Heart left ventricle (tissue), 16 donors: Measurements from ENCODE around the gene FAM240B. TPM values are rescaled to one million over a fixed set of nuclear protein-coding genes. Genes with fewer than 3 reads are reported as not detected.

Experiments
- ATAC-seq, 4 donors: fragments of 200-7000 bp; cut with Tn5 transposase; one replicate each; pipeline ENCODE4 v1.9.1; 2020 to 2022; ENCODE audit warnings: moderate library complexity in 4 of 4, mild to moderate bottlenecking in 3 of 4, moderate number of reproducible peaks in 1 of 4
- DNase-seq, 5 donors: peaks; one replicate each; pipeline ENCODE4 v3.0.0-alpha.2; 2020
- H3K27ac ChIP-seq, 12 donors: fragments of 200-600 bp; sonication (generic) in 4 of 12; one replicate each; pipeline versions ENCODE4 v1.5.0 to v1.8.0; 2016 to 2022; ENCODE audit warnings: mild to moderate bottlenecking in 2 of 12
- H3K27me3 ChIP-seq, 9 donors: fragments of 200-600 bp; sonication (generic) in 2 of 9; one replicate each; pipeline versions ENCODE4 v1.5.1 to v1.8.0; 2016 to 2022; ENCODE audit warnings: mild to moderate bottlenecking in 3 of 9
- H3K36me3 ChIP-seq, 9 donors: fragments of 200-600 bp; sonication (generic) in 2 of 9; one replicate each; pipeline versions ENCODE4 v1.5.0 to v1.8.0; 2018 to 2022; ENCODE audit warnings: mild to moderate bottlenecking in 2 of 9
- H3K4me1 ChIP-seq, 12 donors: fragments of 200-600 bp; sonication (generic) in 4 of 12; one replicate each; pipeline versions ENCODE4 v1.5.0 to v1.8.0; 2016 to 2022; ENCODE audit warnings: mild to moderate bottlenecking in 3 of 12
- H3K4me3 ChIP-seq, 12 donors: fragments of 200-600 bp; sonication (generic) in 4 of 12; one replicate each; pipeline versions ENCODE4 v1.5.0 to v1.8.0; 2017 to 2022; ENCODE audit warnings: mild to moderate bottlenecking in 9 of 12, moderate library complexity in 4 of 12
- H3K9me3 ChIP-seq, 12 donors: fragments of 200-600 bp; sonication (generic) in 4 of 12; one replicate each; pipeline versions ENCODE4 v1.5.0 to v1.8.0; 2016 to 2022; ENCODE audit warnings: mild to moderate bottlenecking in 1 of 12
- POLR2A ChIP-seq, 2 donors: fragments of 450-650 bp; IDR thresholded peaks; one replicate each; pipeline ENCODE4 v1.6.1; 2017; ENCODE audit warnings: antibody characterized with exemption in 2 of 2, mild to moderate bottlenecking in 2 of 2, moderate library complexity in 2 of 2
- WGBS, 4 donors: extraction: QIAGEN DNeasy Blood & Tissue Kit in 2 of 4; methylation state at CpG; one replicate each; pipeline versions ENCODE4 v1.1.5 to v1.1.7; 2013 to 2018; 5-methylcytosine and 5-hydroxymethylcytosine counted together
- intact Hi-C, 10 donors: fragments of 100-400 bp; cut with DNase I; formaldehyde crosslinking; loops; one replicate each; pipeline versions ENCODE4 v1.11.1 to v1.14.2; 2022
- polyA plus RNA-seq, 2 donors: library from polyadenylated mRNA; stranded (reverse); fragments of 200-250 nt; gene quantifications; one replicate each; pipeline ENCODE4 v1.2.3, GENCODE V29; 2013
- total RNA-seq, 9 donors: library from RNA; depleted of rRNA in 2 of 9; stranded (reverse); fragments of >200 nt in 2 of 9; fragmentation: NEBNext Ultra II Directional in 3 of 9; extraction: Animal tissue kit (Norgen Biotek cat#: 25700) in 3 of 9; gene quantifications; one replicate each; pipeline versions ENCODE4 v1.1.0 to v1.2.4, GENCODE V29; 2016 to 2023
- TF ChIP-seq, protein P1 (sequence below), 12 donors: fragments of 200-600 bp; sonication (generic) in 4 of 12; IDR thresholded peaks; one replicate each; pipeline versions ENCODE4 v1.5.0 to v1.8.0; 2018 to 2022; ENCODE audit warnings: antibody characterized with exemption in 12 of 12, mild to moderate bottlenecking in 5 of 12
- donor health status: ischemic (EF 13 %, LVEDD 7.1; RV severe dilation, severe dysfunction).
- donor health status: healthy with polysubstance abuse.
- donor health status: DM: no; HTN: yes; CAD: no.
- donor health status: DM: no; HTN: no; CAD: no.
- donor health status: ischemic (EF 25% LVEDD 6.9; RV normal size, moderate dysfunction).
- donor health status: ischemic (EF 25% LVEDD 5.7; RV mildly dilated, moderate dysfunction).
- donor health status: healthy.
- donor health status: DM: yes; HTN: yes; CAD: no.
- donor health status: ischemic (EF 35%, LVEDD 5.7; RV mildly dilated, moderate dysfunction).
- donor health status: nonischemic (EF 11% LVEDD 7.7; RV severe dilation, severe dysfunction).
- donor health status: DM: yes; HTN: yes; CAD: no.
- donor health status: PGD.
- donor health status: ischemic (EF 29% LVEDD 5.4; RV normal size, mild dysfunction).
- donor health status: nonischemic (EF 23%, LVEDD 6.1; RV moderate dilation, normal function).

Gene FAM240B
- total and polyA plus RNA-seq, 11 donors: not detected

DNA sequence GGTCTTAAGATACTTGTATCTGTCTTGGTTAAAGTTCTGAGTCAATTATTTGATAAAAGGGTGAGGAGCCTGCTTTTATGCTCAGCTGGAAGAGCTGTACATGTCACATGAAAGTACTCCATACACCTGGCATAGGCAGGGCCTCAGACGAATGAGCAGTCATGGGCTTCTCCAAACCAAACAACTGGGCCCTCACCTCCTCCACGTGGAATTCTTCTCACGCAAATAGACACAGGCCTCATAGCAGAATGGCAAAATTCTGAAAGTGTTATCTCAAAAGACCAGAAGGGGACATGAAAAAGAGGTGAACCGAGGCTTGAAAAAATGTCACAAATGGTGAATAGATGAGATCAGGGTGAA is 48.6 kb downstream of the FAM240B start:
- Histone ChIP-seq H3K36me3 (no peaks in the 10 kb centered on the region), H3K27ac (no peak overlapping the region), H3K9me3 (no peaks in the 10 kb centered on the region), H3K27me3 (no peaks in the 10 kb centered on the region), H3K4me3 (no peak overlapping the region), H3K4me1 (peaks cover 0 to 16% (median 5%) of the 10 kb centered on the region in 12 donors)
- TF ChIP-seq, protein P1, sequence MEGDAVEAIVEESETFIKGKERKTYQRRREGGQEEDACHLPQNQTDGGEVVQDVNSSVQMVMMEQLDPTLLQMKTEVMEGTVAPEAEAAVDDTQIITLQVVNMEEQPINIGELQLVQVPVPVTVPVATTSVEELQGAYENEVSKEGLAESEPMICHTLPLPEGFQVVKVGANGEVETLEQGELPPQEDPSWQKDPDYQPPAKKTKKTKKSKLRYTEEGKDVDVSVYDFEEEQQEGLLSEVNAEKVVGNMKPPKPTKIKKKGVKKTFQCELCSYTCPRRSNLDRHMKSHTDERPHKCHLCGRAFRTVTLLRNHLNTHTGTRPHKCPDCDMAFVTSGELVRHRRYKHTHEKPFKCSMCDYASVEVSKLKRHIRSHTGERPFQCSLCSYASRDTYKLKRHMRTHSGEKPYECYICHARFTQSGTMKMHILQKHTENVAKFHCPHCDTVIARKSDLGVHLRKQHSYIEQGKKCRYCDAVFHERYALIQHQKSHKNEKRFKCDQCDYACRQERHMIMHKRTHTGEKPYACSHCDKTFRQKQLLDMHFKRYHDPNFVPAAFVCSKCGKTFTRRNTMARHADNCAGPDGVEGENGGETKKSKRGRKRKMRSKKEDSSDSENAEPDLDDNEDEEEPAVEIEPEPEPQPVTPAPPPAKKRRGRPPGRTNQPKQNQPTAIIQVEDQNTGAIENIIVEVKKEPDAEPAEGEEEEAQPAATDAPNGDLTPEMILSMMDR (IDR thresholded peaks at IDR 0.05): no peak
- no peak for TF ChIP-seq POLR2A (IDR thresholded peaks at IDR 0.05)
- intact Hi-C loops: loop anchor here in 2 of 10 donors (10.0 kb wide), 3 partner anchors 47 to 757 kb away; partner anchors contain the start of gene ANKRD18A (in 1 of the 2)
- DNase-seq (no peak), ATAC-seq (peak in 1 of 4 donors; percentile 49)
- WGBS, 4 donors: 53 to 75% (median 57%) methylated on average over 4 of the region's 4 CpGs

DNA sequence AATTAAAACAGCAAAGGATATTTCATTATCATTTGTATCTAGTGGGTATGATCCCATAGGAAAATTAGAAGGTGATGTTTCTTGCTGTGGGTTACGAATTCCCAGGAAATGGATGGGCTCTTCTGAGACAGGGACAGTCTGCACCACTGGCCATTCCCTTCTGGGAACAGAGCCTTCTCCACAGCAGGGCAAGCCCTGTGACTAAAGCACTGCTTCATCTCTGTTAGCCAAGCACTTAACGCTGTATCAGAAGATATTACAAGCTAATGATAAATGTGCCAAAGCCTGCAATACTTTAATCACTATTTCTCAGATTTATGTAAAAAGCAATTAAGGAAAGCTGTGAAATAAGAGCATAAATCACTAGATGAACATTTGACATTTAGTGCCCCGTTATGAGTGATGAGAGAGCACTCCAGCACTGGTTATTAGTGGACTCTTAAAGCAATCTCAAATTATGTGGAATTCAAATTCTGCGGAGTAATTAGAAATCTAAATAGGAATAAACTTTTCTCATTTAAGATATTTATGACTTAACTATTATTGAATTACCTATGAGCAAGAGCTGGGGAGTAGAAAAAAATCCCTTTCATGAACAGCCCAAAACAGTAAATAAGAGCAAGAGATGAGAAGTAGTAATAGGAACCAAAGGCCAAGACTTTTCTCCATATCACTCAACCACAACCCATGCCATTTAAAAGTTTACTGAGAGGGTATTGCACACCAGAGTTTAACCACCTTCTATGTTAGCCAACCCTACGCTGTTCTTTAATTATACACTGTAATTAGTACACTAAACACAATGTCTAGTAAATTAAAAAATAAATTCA is 49.2 kb downstream of the FAM240B start:
- H3K27me3 ChIP-seq: no peaks in the 10 kb centered on the region
- no peak overlapping the region for H3K4me3 ChIP-seq
- intact Hi-C loops: loop anchor here in 2 of 10 donors (10.0 kb wide), 3 partner anchors 46 to 756 kb away; partner anchors contain the start of gene ANKRD18A (in 1 of the 2)
- no peak for TF ChIP-seq POLR2A (IDR thresholded peaks at IDR 0.05)
- TF ChIP-seq, protein P1 (IDR thresholded peaks at IDR 0.05): no peak
- H3K9me3 ChIP-seq: no peaks in the 10 kb centered on the region
- ATAC-seq (no peak), DNase-seq (no peak)
- 64 to 76% (median 70%) methylated on average over 5 of the region's 5 CpGs for WGBS, 4 donors
- H3K36me3 ChIP-seq: no peaks in the 10 kb centered on the region
- H3K4me1 ChIP-seq: peaks cover 0 to 16% (median 5%) of the 10 kb centered on the region in 12 donors
- H3K27ac ChIP-seq: no peak overlapping the region

DNA sequence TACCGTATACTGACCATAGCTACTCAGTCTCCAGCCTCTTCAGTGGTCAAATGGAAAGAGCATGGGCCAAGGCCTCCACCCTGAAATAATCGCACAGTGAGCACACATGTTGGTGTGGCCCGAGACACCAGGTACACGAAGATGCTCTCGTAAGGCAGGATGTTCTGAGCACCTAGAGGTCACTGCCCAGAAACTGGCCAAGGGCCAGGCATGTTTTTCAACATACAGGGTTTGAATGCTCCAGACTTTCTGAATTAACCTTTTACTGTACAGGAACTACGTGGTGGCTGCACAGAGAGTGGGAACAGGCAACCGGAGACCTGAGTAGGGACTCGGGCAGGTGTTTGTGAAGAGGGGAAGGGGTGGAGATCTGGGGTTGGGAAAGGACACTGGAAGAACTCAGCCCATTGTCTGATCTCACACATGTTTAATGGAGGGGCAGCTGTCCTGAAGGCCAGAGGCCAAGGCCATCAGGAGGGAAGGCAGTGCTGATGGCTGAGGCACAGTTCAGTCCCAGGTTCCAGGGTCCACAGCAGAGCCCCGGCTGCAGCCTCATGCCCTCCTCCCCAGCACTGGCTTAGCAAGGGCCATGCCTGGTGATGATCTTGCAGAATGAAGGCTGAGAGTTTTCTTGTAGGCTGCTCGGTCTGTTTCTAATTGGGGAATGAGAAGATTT is 51.0 kb downstream of the FAM240B start:
- Histone ChIP-seq H3K4me3 (no peak overlapping the region), H3K4me1 (peaks cover 0 to 16% (median 5%) of the 10 kb centered on the region in 12 donors), H3K9me3 (no peaks in the 10 kb centered on the region), H3K27ac (no peak overlapping the region), H3K36me3 (no peaks in the 10 kb centered on the region), H3K27me3 (no peaks in the 10 kb centered on the region)
- intact Hi-C loops: loop anchor here in 2 of 10 donors (10.0 kb wide), 2 partner anchors 54 to 56 kb away; partner anchors contain the start of gene FAM240B (in 1 of the 2)
- WGBS, 4 donors: 83 to 89% (median 88%) methylated on average over 10 of the region's 10 CpGs
- DNase-seq: no peak
- TF ChIP-seq, protein P1 (IDR thresholded peaks at IDR 0.05): no peak
- TF ChIP-seq POLR2A (IDR thresholded peaks at IDR 0.05): no peak
- ATAC-seq: no peak
